ENCODE measurements around the gene PEPD. TPM values are rescaled to one million over a fixed set of nuclear protein-coding genes. Genes with fewer than 3 reads are reported as not detected.

Gene PEPD
- total RNA-seq, 1 experiment from 2014 or later: 18.3 TPM

DNA sequence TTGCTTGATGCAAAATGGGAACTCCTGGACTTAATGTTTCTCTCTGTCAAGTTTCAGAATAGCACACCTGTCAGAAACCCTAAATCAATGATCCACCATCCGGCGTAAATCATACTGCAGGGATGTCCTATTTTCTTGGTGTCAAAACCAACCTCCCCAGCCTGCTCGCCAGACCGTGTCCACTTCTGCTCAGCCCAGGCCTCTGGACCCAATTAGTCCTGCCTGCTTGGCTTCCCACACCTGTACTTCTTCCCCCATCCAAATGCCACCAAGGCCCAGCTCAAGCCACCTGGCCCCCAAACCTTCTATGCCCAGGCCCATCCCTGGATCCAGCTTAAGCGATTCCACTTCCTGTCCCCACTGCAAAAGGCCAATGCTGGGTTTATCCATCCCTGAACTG is 25.1 kb upstream of the PEPD start:
- Mint-ChIP-seq H3K36me3 (ENCODE audit: insufficient read depth, unreplicated experiment) (no peaks in the 10 kb centered on the region), H3K4me3 (ENCODE audit: unreplicated experiment) (no peak overlapping the region), H3K4me1 (ENCODE audit: insufficient read depth, unreplicated experiment) (no peaks in the 10 kb centered on the region), H3K27me3 (ENCODE audit: insufficient read depth, unreplicated experiment) (no peaks in the 10 kb centered on the region), H3K9me3 (ENCODE audit: unreplicated experiment) (no peaks in the 10 kb centered on the region), H3K27ac (ENCODE audit: low read depth, unreplicated experiment) (no peak overlapping the region)
- BruUV-seq (replicated peaks): no TSS peak
- ChIA-PET CTCF (interaction anchor here (0.6 kb wide), 1 partner anchor 222 kb away, joined by 3 read pairs; no protein-coding TSS in a partner anchor), POLR2A (no interaction called here)
- DNase-seq (ENCODE audit: unreplicated experiment): no peak
- TF ChIP-seq, protein P1, sequence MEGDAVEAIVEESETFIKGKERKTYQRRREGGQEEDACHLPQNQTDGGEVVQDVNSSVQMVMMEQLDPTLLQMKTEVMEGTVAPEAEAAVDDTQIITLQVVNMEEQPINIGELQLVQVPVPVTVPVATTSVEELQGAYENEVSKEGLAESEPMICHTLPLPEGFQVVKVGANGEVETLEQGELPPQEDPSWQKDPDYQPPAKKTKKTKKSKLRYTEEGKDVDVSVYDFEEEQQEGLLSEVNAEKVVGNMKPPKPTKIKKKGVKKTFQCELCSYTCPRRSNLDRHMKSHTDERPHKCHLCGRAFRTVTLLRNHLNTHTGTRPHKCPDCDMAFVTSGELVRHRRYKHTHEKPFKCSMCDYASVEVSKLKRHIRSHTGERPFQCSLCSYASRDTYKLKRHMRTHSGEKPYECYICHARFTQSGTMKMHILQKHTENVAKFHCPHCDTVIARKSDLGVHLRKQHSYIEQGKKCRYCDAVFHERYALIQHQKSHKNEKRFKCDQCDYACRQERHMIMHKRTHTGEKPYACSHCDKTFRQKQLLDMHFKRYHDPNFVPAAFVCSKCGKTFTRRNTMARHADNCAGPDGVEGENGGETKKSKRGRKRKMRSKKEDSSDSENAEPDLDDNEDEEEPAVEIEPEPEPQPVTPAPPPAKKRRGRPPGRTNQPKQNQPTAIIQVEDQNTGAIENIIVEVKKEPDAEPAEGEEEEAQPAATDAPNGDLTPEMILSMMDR (IDR thresholded peaks at IDR 0.05; ENCODE audit: unreplicated experiment): no peak
- intact Hi-C loops (cut with micrococcal nuclease): no loop called here

- ChIA-PET POLR2A (no interaction called here), CTCF (interaction anchor here (0.6 kb wide), 1 partner anchor 301 kb away, joined by 3 read pairs; no protein-coding TSS in a partner anchor)
- Mint-ChIP-seq H3K4me1 (ENCODE audit: insufficient read depth, unreplicated experiment) (no peaks in the 10 kb centered on the region), H3K27me3 (ENCODE audit: insufficient read depth, unreplicated experiment) (no peaks in the 10 kb centered on the region), H3K27ac (ENCODE audit: low read depth, unreplicated experiment) (no peak overlapping the region), H3K4me3 (ENCODE audit: unreplicated experiment) (no peak overlapping the region), H3K9me3 (ENCODE audit: unreplicated experiment) (no peaks in the 10 kb centered on the region), H3K36me3 (ENCODE audit: insufficient read depth, unreplicated experiment) (no peaks in the 10 kb centered on the region)
- TF ChIP-seq, protein P1 (IDR thresholded peaks at IDR 0.05; ENCODE audit: unreplicated experiment): no peak
- intact Hi-C loops (cut with micrococcal nuclease): no loop called here
- no TSS peak for BruUV-seq (replicated peaks)
- DNase-seq (ENCODE audit: unreplicated experiment): no peak
These were observed 23.8 kb upstream of the PEPD start for GRCh38 chr19:33545217-33545981.

DNA sequence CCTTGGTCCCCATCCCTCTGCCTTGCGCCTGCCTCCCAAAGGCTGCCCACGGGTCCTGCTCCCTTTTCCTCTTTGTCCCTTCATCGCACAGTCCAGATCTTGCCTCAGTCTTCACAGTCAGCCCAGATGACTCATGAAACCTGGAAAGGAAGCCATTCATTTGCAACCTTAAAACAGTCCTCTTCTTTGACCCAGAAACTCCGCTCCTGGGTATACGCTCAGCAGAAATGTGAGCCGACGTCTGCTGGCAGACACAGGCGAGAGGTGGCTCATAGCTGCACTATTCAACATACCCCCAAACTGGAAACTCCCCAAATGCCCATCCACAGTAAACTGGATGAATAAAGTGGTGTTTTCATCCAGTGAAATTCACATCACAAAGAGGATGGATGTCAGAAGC is 13.6 kb upstream of the PEPD start:
- intact Hi-C loops (cut with micrococcal nuclease): no loop called here
- peaks cover 19% of the 10 kb centered on the region for H3K27me3 Mint-ChIP-seq (ENCODE audit: insufficient read depth, unreplicated experiment)
- TF ChIP-seq, protein P1 (IDR thresholded peaks at IDR 0.05; ENCODE audit: unreplicated experiment): no peak
- no peaks in the 10 kb centered on the region for H3K9me3 Mint-ChIP-seq (ENCODE audit: unreplicated experiment)
- H3K4me1 Mint-ChIP-seq (ENCODE audit: insufficient read depth, unreplicated experiment): no peaks in the 10 kb centered on the region
- H3K4me3 Mint-ChIP-seq (ENCODE audit: unreplicated experiment): no peak overlapping the region
- CTCF ChIA-PET: interaction anchor here (1.2 to 1.3 kb wide), 2 partner anchors 14 to 236 kb away, joined by 3 to 4 read pairs; partner anchors contain the start of gene PEPD
- no peaks in the 10 kb centered on the region for H3K36me3 Mint-ChIP-seq (ENCODE audit: insufficient read depth, unreplicated experiment)
- H3K27ac Mint-ChIP-seq (ENCODE audit: low read depth, unreplicated experiment): no peak overlapping the region
- POLR2A ChIA-PET: no interaction called here
- DNase-seq (ENCODE audit: unreplicated experiment): peak; percentile 2
- BruUV-seq (replicated peaks): no TSS peak

- no TSS peak for BruUV-seq (replicated peaks)
- DNase-seq (ENCODE audit: unreplicated experiment): no peak
- Mint-ChIP-seq H3K27me3 (ENCODE audit: insufficient read depth, unreplicated experiment) (peaks cover 19% of the 10 kb centered on the region), H3K4me1 (ENCODE audit: insufficient read depth, unreplicated experiment) (no peaks in the 10 kb centered on the region), H3K9me3 (ENCODE audit: unreplicated experiment) (no peaks in the 10 kb centered on the region), H3K36me3 (ENCODE audit: insufficient read depth, unreplicated experiment) (no peaks in the 10 kb centered on the region), H3K27ac (ENCODE audit: low read depth, unreplicated experiment) (no peak overlapping the region), H3K4me3 (ENCODE audit: unreplicated experiment) (no peak overlapping the region)
- POLR2A ChIA-PET: no interaction called here
- TF ChIP-seq, protein P1 (IDR thresholded peaks at IDR 0.05; ENCODE audit: unreplicated experiment): no peak
- intact Hi-C loops (cut with micrococcal nuclease): no loop called here
- CTCF ChIA-PET: no interaction called here
These were observed 11.4 kb upstream of the PEPD start for GRCh38 chr19:33532859-33533460.

Data from MCF 10A (cell line).